Measurements from ENCODE around the gene LDHAL6B.

Gene LDHAL6B

DNA sequence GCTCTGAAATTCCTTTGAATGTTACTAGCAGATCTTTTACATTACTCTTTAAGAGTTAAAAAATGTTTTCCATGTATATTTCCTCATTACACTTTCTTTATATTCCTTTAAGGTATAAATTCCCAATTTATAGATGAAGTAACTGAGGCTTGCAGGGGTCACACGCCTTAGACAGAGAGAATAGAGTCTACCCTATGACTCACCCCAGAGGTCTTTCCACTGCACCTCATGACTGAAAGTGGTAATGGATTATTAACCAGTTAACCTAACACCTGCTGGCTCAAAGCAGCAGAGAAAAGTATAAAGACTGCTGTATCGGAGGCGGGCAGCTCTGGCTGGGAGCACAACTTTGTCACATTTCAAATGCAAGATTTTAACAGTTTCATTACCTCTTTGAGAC lies 37.7 kb downstream of the LDHAL6B start:
- no peaks in the 10 kb centered on the region for H3K36me3 ChIP-seq
- H3K4me1 ChIP-seq: no peaks in the 10 kb centered on the region
- no peak for DNase-seq
- peaks cover 13% of the 10 kb centered on the region for H3K27me3 ChIP-seq
- TF ChIP-seq, protein P1, sequence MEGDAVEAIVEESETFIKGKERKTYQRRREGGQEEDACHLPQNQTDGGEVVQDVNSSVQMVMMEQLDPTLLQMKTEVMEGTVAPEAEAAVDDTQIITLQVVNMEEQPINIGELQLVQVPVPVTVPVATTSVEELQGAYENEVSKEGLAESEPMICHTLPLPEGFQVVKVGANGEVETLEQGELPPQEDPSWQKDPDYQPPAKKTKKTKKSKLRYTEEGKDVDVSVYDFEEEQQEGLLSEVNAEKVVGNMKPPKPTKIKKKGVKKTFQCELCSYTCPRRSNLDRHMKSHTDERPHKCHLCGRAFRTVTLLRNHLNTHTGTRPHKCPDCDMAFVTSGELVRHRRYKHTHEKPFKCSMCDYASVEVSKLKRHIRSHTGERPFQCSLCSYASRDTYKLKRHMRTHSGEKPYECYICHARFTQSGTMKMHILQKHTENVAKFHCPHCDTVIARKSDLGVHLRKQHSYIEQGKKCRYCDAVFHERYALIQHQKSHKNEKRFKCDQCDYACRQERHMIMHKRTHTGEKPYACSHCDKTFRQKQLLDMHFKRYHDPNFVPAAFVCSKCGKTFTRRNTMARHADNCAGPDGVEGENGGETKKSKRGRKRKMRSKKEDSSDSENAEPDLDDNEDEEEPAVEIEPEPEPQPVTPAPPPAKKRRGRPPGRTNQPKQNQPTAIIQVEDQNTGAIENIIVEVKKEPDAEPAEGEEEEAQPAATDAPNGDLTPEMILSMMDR (IDR thresholded peaks at IDR 0.05; ENCODE audit: low read depth, low read length): no peak
- no peaks in the 10 kb centered on the region for H3K9me3 ChIP-seq
- H3K4me3 ChIP-seq (ENCODE audit: low read depth, low read length): no peak overlapping the region

DNA sequence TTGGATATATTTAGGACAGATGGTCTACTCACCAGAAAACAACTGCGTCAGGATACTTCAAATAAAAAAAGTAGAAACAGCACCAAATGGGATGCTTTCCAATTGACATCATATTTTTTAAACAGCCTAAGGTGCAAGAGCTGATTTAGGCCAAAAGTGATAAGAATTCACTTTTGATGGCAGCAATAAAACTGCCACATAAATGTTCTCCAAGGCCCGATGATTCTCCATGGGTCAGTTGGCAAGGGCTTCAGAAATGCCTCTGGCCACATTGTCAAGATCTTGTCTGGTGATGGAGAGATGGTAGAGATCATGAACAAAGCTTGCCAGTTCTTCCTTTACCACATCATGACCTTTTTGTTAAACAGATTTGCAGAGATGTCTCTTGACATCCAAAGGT lies 38.9 kb downstream of the LDHAL6B start:
- H3K36me3 ChIP-seq: no peaks in the 10 kb centered on the region
- no peaks in the 10 kb centered on the region for H3K9me3 ChIP-seq
- TF ChIP-seq, protein P1 (IDR thresholded peaks at IDR 0.05; ENCODE audit: low read depth, low read length): no peak
- no peak overlapping the region for H3K4me3 ChIP-seq (ENCODE audit: low read depth, low read length)
- peaks cover 13% of the 10 kb centered on the region for H3K27me3 ChIP-seq
- no peak for DNase-seq
- H3K4me1 ChIP-seq: no peaks in the 10 kb centered on the region

DNA sequence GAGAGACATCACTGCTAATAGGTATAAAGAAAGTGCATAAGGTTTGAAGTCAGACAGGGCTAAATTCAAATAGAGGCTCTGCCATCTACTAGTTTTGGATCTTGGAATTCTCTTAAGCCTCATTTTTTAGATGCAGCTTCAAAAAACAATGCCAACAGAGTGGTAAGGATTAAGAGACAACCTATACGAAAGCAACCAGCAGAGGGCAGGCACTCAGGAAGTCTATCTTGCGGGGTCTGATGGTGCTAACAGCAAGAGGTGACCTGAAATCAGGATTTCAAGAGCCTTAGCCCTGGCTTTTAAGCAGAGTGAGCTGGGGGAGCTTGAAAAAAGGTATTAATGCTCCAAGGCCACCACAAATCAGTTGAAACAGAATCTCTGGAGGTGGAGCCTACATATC lies 40.7 kb downstream of the LDHAL6B start:
- Histone ChIP-seq H3K27me3 (peaks cover 13% of the 10 kb centered on the region), H3K36me3 (no peaks in the 10 kb centered on the region), H3K4me3 (ENCODE audit: low read depth, low read length) (no peak overlapping the region), H3K4me1 (no peaks in the 10 kb centered on the region), H3K9me3 (no peaks in the 10 kb centered on the region)
- DNase-seq: peak; percentile 49
- TF ChIP-seq, protein P1 (IDR thresholded peaks at IDR 0.05; ENCODE audit: low read depth, low read length): peak; percentile 73

DNA sequence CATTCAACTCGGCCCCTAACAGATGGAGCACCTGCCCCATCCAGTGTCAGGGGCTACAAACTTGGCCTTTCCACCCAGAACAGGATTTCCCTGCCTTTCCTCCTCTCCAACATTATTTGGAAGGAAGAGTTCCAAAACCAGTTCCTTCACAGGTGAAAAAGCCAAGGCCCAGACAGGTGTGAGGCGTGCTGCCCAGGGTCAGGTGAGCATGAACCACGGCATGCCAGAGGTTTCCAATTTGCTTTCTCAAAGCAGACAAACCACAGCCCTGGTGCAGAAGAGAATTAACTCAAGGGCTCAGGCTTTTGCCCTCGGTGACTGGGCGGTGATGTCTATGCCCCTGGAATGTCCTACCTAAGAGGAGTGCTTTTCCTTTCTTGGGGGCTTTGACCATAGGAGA lies 43.2 kb downstream of the LDHAL6B start:
- Histone ChIP-seq H3K4me3 (ENCODE audit: low read depth, low read length) (no peak overlapping the region), H3K36me3 (no peaks in the 10 kb centered on the region), H3K27me3 (peaks cover 4% of the 10 kb centered on the region), H3K4me1 (no peaks in the 10 kb centered on the region), H3K9me3 (no peaks in the 10 kb centered on the region)
- TF ChIP-seq, protein P1 (IDR thresholded peaks at IDR 0.05; ENCODE audit: low read depth, low read length): no peak
- no peak for DNase-seq

DNA sequence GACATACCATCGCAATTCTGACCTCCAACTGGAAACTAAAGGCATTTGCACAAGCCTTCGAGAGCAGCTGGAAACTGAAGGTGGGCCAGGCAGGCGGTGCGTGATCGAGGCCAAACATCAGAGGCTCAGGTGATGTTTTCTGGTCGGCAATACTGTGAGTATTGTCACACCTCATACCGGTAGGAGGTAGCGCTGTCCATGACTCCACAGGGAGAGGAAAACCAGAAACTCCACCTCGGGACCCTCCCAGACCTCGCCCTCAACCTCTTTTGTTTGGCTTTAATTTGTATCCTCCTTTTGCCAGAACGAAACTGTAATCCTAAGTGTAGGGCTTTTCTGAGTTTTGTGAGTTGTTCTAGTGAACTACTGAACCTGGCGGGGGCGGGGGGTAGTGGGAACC lies 43.6 kb downstream of the LDHAL6B start:
- Histone ChIP-seq H3K27me3 (peaks cover 4% of the 10 kb centered on the region), H3K4me3 (ENCODE audit: low read depth, low read length) (no peak overlapping the region), H3K4me1 (no peaks in the 10 kb centered on the region), H3K36me3 (no peaks in the 10 kb centered on the region), H3K9me3 (no peaks in the 10 kb centered on the region)
- DNase-seq: no peak
- TF ChIP-seq, protein P1 (IDR thresholded peaks at IDR 0.05; ENCODE audit: low read depth, low read length): no peak

DNA sequence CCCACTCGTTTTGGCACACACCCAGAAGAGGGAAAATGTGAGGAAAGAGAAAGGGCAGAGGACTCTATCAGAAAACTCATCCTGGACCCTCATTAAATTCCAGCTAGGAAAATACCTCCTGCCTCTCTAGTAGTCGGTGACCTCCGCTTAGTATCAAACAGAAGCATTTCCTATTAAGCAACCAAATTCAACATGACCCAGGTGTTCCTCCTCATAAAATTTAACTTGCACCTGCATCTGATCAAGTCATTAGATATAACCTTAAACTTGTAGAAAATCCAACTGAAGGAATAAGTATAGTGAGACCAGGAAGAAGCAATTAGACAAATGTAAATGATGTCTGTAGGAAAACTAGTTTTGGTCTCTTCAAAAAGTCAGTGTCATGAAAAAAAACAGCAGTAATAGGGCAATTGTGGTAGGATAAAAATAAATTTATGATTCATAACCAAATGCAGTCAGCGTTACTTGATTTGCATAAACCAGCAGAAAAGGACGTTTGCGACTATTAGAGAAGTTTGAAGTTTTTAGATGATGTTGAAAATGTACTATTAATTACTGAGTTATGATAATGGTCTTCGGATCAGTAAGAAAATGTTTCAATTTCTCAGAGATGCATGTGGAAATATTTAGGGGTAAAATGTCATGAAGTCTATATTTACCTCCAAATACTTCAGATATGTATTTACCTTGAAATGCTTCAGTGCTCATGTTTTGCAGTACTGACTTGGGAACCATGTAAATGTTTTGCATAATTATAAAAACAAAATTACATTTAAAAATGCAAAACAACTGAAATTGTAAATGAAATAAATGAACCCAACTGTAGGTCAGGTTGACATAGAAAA lies 44.6 kb downstream of the LDHAL6B start:
- no peaks in the 10 kb centered on the region for H3K4me1 ChIP-seq
- no peak overlapping the region for H3K4me3 ChIP-seq (ENCODE audit: low read depth, low read length)
- H3K36me3 ChIP-seq: no peaks in the 10 kb centered on the region
- H3K9me3 ChIP-seq: no peaks in the 10 kb centered on the region
- H3K27me3 ChIP-seq: peaks cover 4% of the 10 kb centered on the region
- TF ChIP-seq, protein P1 (IDR thresholded peaks at IDR 0.05; ENCODE audit: low read depth, low read length): no peak
- no peak for DNase-seq

Measured in BE2C (cell line).